CD4-positive, alpha-beta T cell treated with Interleukin-17A for 1 hour (primary cell): ENCODE results near the gene RAB42.
"Not testable (repeated sequence)": the region's sequence is repeated elsewhere in the genome, so short reads cannot be mapped to it uniquely, and the experiment has no call there.

ENCODE experiments used
- DNase-seq: peaks from one replicate; pipeline ENCODE4 v3.0.0-alpha.2; 2020

Gene RAB42

GRCh38 chr1:28586585-28587391, 5.3 kb upstream of the RAB42 start:
- DNase-seq: not testable (repeated sequence)

GRCh38 chr1:28592321-28593071, 431 bp downstream of the RAB42 start:
- DNase-seq: no peak

- DNase-seq: not testable (repeated sequence)
Measured at GRCh38 chr1:28593988-28594356, 1.9 kb downstream of the RAB42 start.

- DNase-seq: not testable (repeated sequence)
Measured at GRCh38 chr1:28594686-28595411, 2.8 kb downstream of the RAB42 start.

- DNase-seq: no peak
Measured at GRCh38 chr1:28595412-28596191, 3.5 kb downstream of the RAB42 start.

- DNase-seq: not testable (repeated sequence)
Measured at GRCh38 chr1:28596276-28596675, 4.2 kb downstream of the RAB42 start.

GRCh38 chr1:28601696-28602095, 9.6 kb downstream of the RAB42 start:
- DNase-seq: no peak

- peak; percentile 44 for DNase-seq
Measured at GRCh38 chr1:28602536-28603439, 10.7 kb downstream of the RAB42 start.

- no peak for DNase-seq
Measured at GRCh38 chr1:28604411-28604810, 12.3 kb downstream of the RAB42 start.

- no peak for DNase-seq
Measured at GRCh38 chr1:28604962-28605361, 12.9 kb downstream of the RAB42 start.

- no peak for DNase-seq
Measured at GRCh38 chr1:28606771-28607170, 14.7 kb downstream of the RAB42 start.

- no peak for DNase-seq
Measured at GRCh38 chr1:28613175-28613574, 21.1 kb downstream of the RAB42 start.

- no peak for DNase-seq
Measured at GRCh38 chr1:28631713-28632112, 39.6 kb downstream of the RAB42 start.

GRCh38 chr1:28632560-28632959, 40.5 kb downstream of the RAB42 start:
- no peak for DNase-seq

- peak; percentile 60 for DNase-seq
Measured at GRCh38 chr1:28640766-28641165, 48.7 kb downstream of the RAB42 start.

GRCh38 chr1:28642056-28642846, 50.2 kb downstream of the RAB42 start:
- no peak for DNase-seq

- DNase-seq: peak; percentile 97
Measured at GRCh38 chr1:28642847-28643635, 51.0 kb downstream of the RAB42 start, which contains the start of gene TAF12. TAF12 (minus strand) TSS chr1:28643067; CDS start chr1:28622081, 20,986 bp downstream.

- DNase-seq: no peak
Measured at GRCh38 chr1:28644494-28644893, 52.4 kb downstream of the RAB42 start.
